ENCODE results near the gene CCDC148. TPM values are rescaled to one million over a fixed set of nuclear protein-coding genes. Genes with fewer than 3 reads are reported as not detected.
"Not testable (repeated sequence)": the region's sequence is repeated elsewhere in the genome, so short reads cannot be mapped to it uniquely, and the experiment has no call there.

Gene CCDC148
- polyA plus RNA-seq, 3 donors, result not detected

GRCh38 chr2:158473719-158474392 is 17.3 kb upstream of the CCDC148 start:
- 94% methylated on average over 5 of the region's 8 CpGs for WGBS (ENCODE audit: insufficient coverage)
- no peaks in the 10 kb centered on the region for H3K27me3 ChIP-seq (ENCODE audit: control insufficient read depth in 2 of 2, insufficient read depth in 2 of 2, low read length in 2 of 2)
- H3K36me3 Mint-ChIP-seq, result peaks cover 21 to 22% of the 10 kb centered on the region in 2 donors

DNA sequence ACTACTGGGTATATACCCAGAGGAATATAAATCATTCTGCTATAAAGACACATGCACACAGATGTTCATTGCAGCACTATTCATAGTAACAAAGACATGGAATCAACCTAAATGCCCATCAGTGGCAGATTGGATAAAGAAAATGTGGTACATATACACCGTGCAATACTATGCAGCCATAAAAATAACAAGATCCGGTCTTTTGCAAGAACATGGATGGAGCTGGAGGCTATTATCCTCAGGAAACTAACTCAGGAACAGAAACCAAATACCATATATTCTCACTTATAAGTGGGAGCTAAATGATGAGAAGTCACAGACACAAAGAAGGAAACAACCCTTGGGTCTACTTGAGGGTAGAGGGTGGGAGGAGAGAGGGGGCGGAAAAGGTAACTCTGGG is 16.7 kb upstream of the CCDC148 start:
- intact Hi-C loops (cut with micrococcal nuclease); H3K27ac Mint-ChIP-seq: not testable (repeated sequence)

More at GRCh38 chr2:158473719-158474392, 17.3 kb upstream of the CCDC148 start:
- H4K20me1 ChIP-seq (ENCODE audit: insufficient read depth, low read length), result no peaks in the 10 kb centered on the region
- no peak for DNase-seq
- Mint-ChIP-seq H3K27ac (no peak overlapping the region), H3K4me3 (no peak overlapping the region), H3K27me3 (ENCODE audit: low read depth in 3 of 3) (no peaks in the 10 kb centered on the region), H3K4me1 (peaks cover 5% of the 10 kb centered on the region), H3K9me3 (peaks cover 0 to 12% (median 4%) of the 10 kb centered on the region in 7 donors)
- TF ChIP-seq CTCF (IDR thresholded peaks at IDR 0.05), result no peak
- H3K36me3 ChIP-seq (replicated peaks in 1 of 2; ENCODE audit: control insufficient read depth in 1 of 2, insufficient read depth in 2 of 2, low read length in 2 of 2), result no peaks in the 10 kb centered on the region
- no peaks in the 10 kb centered on the region for H3K79me2 ChIP-seq (ENCODE audit: insufficient read depth, low read length)
- H3K9ac ChIP-seq (ENCODE audit: insufficient read depth, low read length, poor library complexity, severe bottlenecking), result no peak overlapping the region
- no peak overlapping the region for H3K4me2 ChIP-seq (replicated peaks; ENCODE audit: extremely low read depth, low read length, poor library complexity, severe bottlenecking)
- no peak overlapping the region for H3K4me3 ChIP-seq (replicated peaks in 1 of 3; ENCODE audit: low read depth in 2 of 3, low read length in 3 of 3)
- no peak overlapping the region for H3K27ac ChIP-seq (ENCODE audit: low read depth in 1 of 2, low read length in 2 of 2)
- H3K9me3 ChIP-seq (replicated peaks in 1 of 2; ENCODE audit: control insufficient read depth in 1 of 2, insufficient read depth in 1 of 2, low read length in 2 of 2), result no peaks in the 10 kb centered on the region
- no peaks in the 10 kb centered on the region for H3K4me1 ChIP-seq (ENCODE audit: control insufficient read depth in 1 of 2, insufficient read depth in 2 of 2, low read length in 2 of 2)
- intact Hi-C loops (cut with micrococcal nuclease), result no loop called here
- H2AFZ ChIP-seq (ENCODE audit: insufficient read depth, low read depth, low read length, poor library complexity, severe bottlenecking), result no peak overlapping the region

DNA sequence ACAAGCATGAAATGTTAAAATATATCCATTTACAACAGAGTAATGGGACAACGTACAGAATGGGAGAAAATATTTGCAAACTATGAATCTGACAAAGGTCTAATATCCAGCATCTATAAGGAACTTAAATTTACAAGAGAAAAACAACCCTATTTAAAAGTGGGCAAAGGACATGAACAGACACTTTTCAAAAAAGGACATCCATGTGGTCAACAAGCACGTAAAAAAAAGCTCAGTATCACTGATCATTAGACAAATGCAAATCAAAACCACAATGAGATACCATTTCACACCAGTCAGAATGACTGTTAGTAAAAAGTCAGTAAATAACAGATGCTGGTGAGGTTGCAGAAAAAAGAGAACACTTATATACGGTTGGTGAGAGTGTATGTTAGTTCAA is 16.3 kb upstream of the CCDC148 start:
- H3K4me1 ChIP-seq (ENCODE audit: control insufficient read depth in 1 of 2, insufficient read depth in 2 of 2, low read length in 2 of 2); H3K36me3 ChIP-seq (replicated peaks in 1 of 2; ENCODE audit: control insufficient read depth in 1 of 2, insufficient read depth in 2 of 2, low read length in 2 of 2); H3K4me2 ChIP-seq (replicated peaks; ENCODE audit: extremely low read depth, low read length, poor library complexity, severe bottlenecking); H3K4me3 ChIP-seq (replicated peaks in 1 of 3; ENCODE audit: low read depth in 2 of 3, low read length in 3 of 3); H3K27ac Mint-ChIP-seq; intact Hi-C loops (cut with micrococcal nuclease); H3K9me3 ChIP-seq (replicated peaks in 1 of 2; ENCODE audit: control insufficient read depth in 1 of 2, insufficient read depth in 1 of 2, low read length in 2 of 2); H2AFZ ChIP-seq (ENCODE audit: insufficient read depth, low read depth, low read length, poor library complexity, severe bottlenecking); H3K27me3 ChIP-seq (ENCODE audit: control insufficient read depth in 2 of 2, insufficient read depth in 2 of 2, low read length in 2 of 2); H4K20me1 ChIP-seq (ENCODE audit: insufficient read depth, low read length); H3K27ac ChIP-seq (ENCODE audit: low read depth in 1 of 2, low read length in 2 of 2); DNase-seq; H3K79me2 ChIP-seq (ENCODE audit: insufficient read depth, low read length); H3K27me3 Mint-ChIP-seq (ENCODE audit: low read depth in 3 of 3); H3K4me3 Mint-ChIP-seq; H3K4me1 Mint-ChIP-seq; H3K9ac ChIP-seq (ENCODE audit: insufficient read depth, low read length, poor library complexity, severe bottlenecking): not testable (repeated sequence)
- peaks cover 21 to 22% of the 10 kb centered on the region in 2 donors for H3K36me3 Mint-ChIP-seq
- H3K9me3 Mint-ChIP-seq, result peaks cover 0 to 12% (median 4%) of the 10 kb centered on the region in 7 donors
- WGBS (ENCODE audit: insufficient coverage), result 100% methylated on average over 1 of the region's 3 CpGs

More for the DNA sequence above, 16.7 kb upstream of the CCDC148 start:
- not testable (repeated sequence) for H3K4me3 ChIP-seq (replicated peaks in 1 of 3; ENCODE audit: low read depth in 2 of 3, low read length in 3 of 3); H3K36me3 ChIP-seq (replicated peaks in 1 of 2; ENCODE audit: control insufficient read depth in 1 of 2, insufficient read depth in 2 of 2, low read length in 2 of 2); H3K4me1 Mint-ChIP-seq; H3K9me3 ChIP-seq (replicated peaks in 1 of 2; ENCODE audit: control insufficient read depth in 1 of 2, insufficient read depth in 1 of 2, low read length in 2 of 2); H3K4me2 ChIP-seq (replicated peaks; ENCODE audit: extremely low read depth, low read length, poor library complexity, severe bottlenecking); H2AFZ ChIP-seq (ENCODE audit: insufficient read depth, low read depth, low read length, poor library complexity, severe bottlenecking); H3K27me3 ChIP-seq (ENCODE audit: control insufficient read depth in 2 of 2, insufficient read depth in 2 of 2, low read length in 2 of 2); H3K27ac ChIP-seq (ENCODE audit: low read depth in 1 of 2, low read length in 2 of 2); H3K79me2 ChIP-seq (ENCODE audit: insufficient read depth, low read length); H3K9ac ChIP-seq (ENCODE audit: insufficient read depth, low read length, poor library complexity, severe bottlenecking); H3K4me3 Mint-ChIP-seq; DNase-seq; H3K4me1 ChIP-seq (ENCODE audit: control insufficient read depth in 1 of 2, insufficient read depth in 2 of 2, low read length in 2 of 2); H3K27me3 Mint-ChIP-seq (ENCODE audit: low read depth in 3 of 3); H4K20me1 ChIP-seq (ENCODE audit: insufficient read depth, low read length)
- peaks cover 21 to 22% of the 10 kb centered on the region in 2 donors for H3K36me3 Mint-ChIP-seq
- no CpG with 5 or more reads among the region's 3 CpGs for WGBS (ENCODE audit: insufficient coverage)
- H3K9me3 Mint-ChIP-seq, result peaks cover 0 to 12% (median 4%) of the 10 kb centered on the region in 7 donors
